HG03565 (cell line): ENCODE measurements around the gene LAMC2.
"Not testable (repeated sequence)": the region's sequence is repeated elsewhere in the genome, so short reads cannot be mapped to it uniquely, and the experiment has no call there.

ENCODE experiments used
- ATAC-seq: cut with Tn5 transposase; IDR thresholded peaks from one replicate; pipeline ENCODE4 v1.9.1; 2021; ENCODE audit warnings: mild to moderate bottlenecking, moderate library complexity; ENCODE audit not compliant: unreplicated experiment

The LAMC2 gene

GRCh38 chr1:183236158-183236725 is 50.2 kb downstream of the LAMC2 start:
- no peak for ATAC-seq

- no peak for ATAC-seq
Measured at GRCh38 chr1:183237046-183237445, 51.0 kb downstream of the LAMC2 start.

GRCh38 chr1:183238071-183238470 is 52.0 kb downstream of the LAMC2 start:
- no peak for ATAC-seq

- no peak for ATAC-seq
Measured at GRCh38 chr1:183239220-183239742, 53.2 kb downstream of the LAMC2 start.

GRCh38 chr1:183239793-183240525 is 53.9 kb downstream of the LAMC2 start:
- ATAC-seq, result no peak

- ATAC-seq, result no peak
Measured at GRCh38 chr1:183240526-183240825, 54.4 kb downstream of the LAMC2 start.

- ATAC-seq, result not testable (repeated sequence)
Measured at GRCh38 chr1:183240853-183241252, 54.8 kb downstream of the LAMC2 start.

GRCh38 chr1:183241471-183241870 is 55.4 kb downstream of the LAMC2 start:
- no peak for ATAC-seq

GRCh38 chr1:183242556-183242955 is 56.5 kb downstream of the LAMC2 start:
- no peak for ATAC-seq

GRCh38 chr1:183243161-183244050 is 57.3 kb downstream of the LAMC2 start:
- no peak for ATAC-seq

GRCh38 chr1:183244466-183244865 is 58.4 kb downstream of the LAMC2 start:
- no peak for ATAC-seq

GRCh38 chr1:183245357-183245756 is 59.3 kb downstream of the LAMC2 start:
- ATAC-seq, result no peak

- ATAC-seq, result no peak
Measured at GRCh38 chr1:183246436-183246835, 60.4 kb downstream of the LAMC2 start.

- no peak for ATAC-seq
Measured at GRCh38 chr1:183247066-183247465, 61.0 kb downstream of the LAMC2 start.

- ATAC-seq, result no peak
Measured at GRCh38 chr1:183247484-183247883, 61.4 kb downstream of the LAMC2 start.

GRCh38 chr1:183247931-183248330 is 61.9 kb downstream of the LAMC2 start:
- no peak for ATAC-seq

GRCh38 chr1:183248989-183249691 is 63.1 kb downstream of the LAMC2 start:
- no peak for ATAC-seq

- ATAC-seq, result no peak
Measured at GRCh38 chr1:183249941-183250452, 63.9 kb downstream of the LAMC2 start.

- no peak for ATAC-seq
Measured at GRCh38 chr1:183251101-183251958, 65.3 kb downstream of the LAMC2 start.

GRCh38 chr1:183251959-183252450 is 65.9 kb downstream of the LAMC2 start:
- ATAC-seq, result no peak
